ENCODE data around the gene KPRP.
A peak's percentile ranks its signal among the peaks of the same experiment; 100 is the strongest.

KPRP gene

DNA sequence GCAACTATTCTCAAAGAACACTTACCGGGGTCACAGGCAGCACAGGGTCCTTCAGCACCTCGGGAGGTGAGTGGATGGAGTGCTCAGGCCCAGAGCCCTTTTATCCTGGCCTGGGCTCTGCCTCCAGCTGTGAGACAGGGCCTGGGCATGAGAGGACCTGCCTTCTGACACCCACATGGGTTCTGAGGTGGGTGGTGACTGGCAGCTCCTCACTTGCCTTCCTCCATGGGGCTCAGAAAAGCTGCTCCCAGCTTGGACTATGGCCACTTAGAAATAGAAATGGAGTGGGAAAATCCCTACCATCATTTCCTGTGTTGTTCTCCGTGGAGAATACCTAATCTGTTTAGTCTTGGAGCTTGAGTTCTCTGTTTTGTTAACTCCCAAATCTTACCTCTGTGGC, 48.8 kb downstream of the KPRP start, which contains the start of gene LCE1C:
Gene LCE1C, minus strand, starts transcription at position 76 of the 400 bp plus-strand sequence. CDS start 1,173 bp downstream, outside the sequence.
- Mint-ChIP-seq H3K4me1 (no peaks in the 10 kb centered on the region), H3K27me3 (peaks cover 28 to 38% of the 10 kb centered on the region in 2 donors), H3K4me3 (no peak within 1 kb of the TSS), H3K9me3 (peaks cover 1 to 3% of the 10 kb centered on the region in 2 donors), H3K27ac (no peak within 1 kb of the TSS), H3K36me3 (no peaks in the 10 kb centered on the region)
- ATAC-seq (replicated peaks), result no peak
- DNase-seq, result no peak

DNA sequence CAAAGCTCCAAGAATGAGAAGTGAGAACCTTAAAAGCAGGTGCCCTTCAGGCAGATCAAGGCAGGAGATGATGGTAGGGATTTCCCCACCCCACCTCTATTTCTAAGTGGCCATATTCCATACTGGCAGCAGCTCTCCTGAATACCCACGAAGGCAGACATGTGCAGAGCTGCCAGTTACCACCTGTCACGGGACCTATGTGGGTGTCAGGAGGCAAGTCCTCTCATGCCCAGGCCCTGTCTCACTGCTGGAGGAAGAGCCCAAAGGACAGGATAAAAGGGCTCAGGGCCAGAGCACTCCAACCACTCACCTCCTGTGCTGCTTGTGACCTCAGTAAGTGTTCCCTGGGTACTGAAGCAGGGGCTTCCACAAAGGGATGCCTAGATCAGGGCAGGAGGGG, 53.2 kb downstream of the KPRP start:
- DNase-seq, result no peak
- H3K4me3 Mint-ChIP-seq, result no peak overlapping the region
- H3K27ac Mint-ChIP-seq, result no peak overlapping the region
- peaks cover 13 to 30% of the 10 kb centered on the region in 2 donors for H3K27me3 Mint-ChIP-seq
- peaks cover 1 to 3% of the 10 kb centered on the region in 2 donors for H3K9me3 Mint-ChIP-seq
- peak; percentile 31 to 48 for ATAC-seq (replicated peaks)
- no peaks in the 10 kb centered on the region for H3K36me3 Mint-ChIP-seq
- no peaks in the 10 kb centered on the region for H3K4me1 Mint-ChIP-seq
